NB4 (cell line): ENCODE results near the gene ZBTB7C.

Experiments
- DNase-seq: peaks from one replicate; pipeline ENCODE4 v3.0.0; 2010; ENCODE audit warnings: low read depth
- H3K4me3 ChIP-seq: one replicate; pipeline ENCODE4 v1.5.1; 2011; ENCODE audit warnings: mild to moderate bottlenecking, low read depth, low read length, moderate library complexity
- CTCF ChIP-seq: IDR thresholded peaks from one replicate; pipeline ENCODE4 v1.5.1; 2012; ENCODE audit warnings: low read depth, low read length
- MAX ChIP-seq: IDR thresholded peaks from 2 replicates; pipeline ENCODE4 v1.6.1; 2011; ENCODE audit warnings: low read depth, low read length
- MYC ChIP-seq: IDR thresholded peaks from 2 replicates; pipeline ENCODE4 v1.6.1; 2011; ENCODE audit warnings: low read depth, low read length
- POLR2A ChIP-seq: IDR thresholded peaks from 2 replicates; pipeline ENCODE4 v1.6.1; 2011; ENCODE audit warnings: mild to moderate bottlenecking; ENCODE audit not compliant: insufficient read length; ENCODE audit errors: extremely low read depth

Gene ZBTB7C

GRCh38 chr18:48318436-48318835 lies 90.7 kb downstream of the ZBTB7C start:
- DNase-seq = no peak
- no peak overlapping the region for H3K4me3 ChIP-seq
- TF ChIP-seq MAX = no peak
- no peak for TF ChIP-seq MYC
- no peak for TF ChIP-seq CTCF
- no peak for TF ChIP-seq POLR2A

- DNase-seq = peak; percentile 28
- no peak overlapping the region for H3K4me3 ChIP-seq
- TF ChIP-seq MYC (no peak), CTCF (peak; percentile 9)
Observed at GRCh38 chr18:48317781-48318381, 91.3 kb downstream of the ZBTB7C start.

GRCh38 chr18:48316177-48316576 lies 93.0 kb downstream of the ZBTB7C start:
- no peak for DNase-seq
- TF ChIP-seq MYC (no peak), MAX (no peak), CTCF (no peak), POLR2A (no peak)
- no peak overlapping the region for H3K4me3 ChIP-seq

DNA sequence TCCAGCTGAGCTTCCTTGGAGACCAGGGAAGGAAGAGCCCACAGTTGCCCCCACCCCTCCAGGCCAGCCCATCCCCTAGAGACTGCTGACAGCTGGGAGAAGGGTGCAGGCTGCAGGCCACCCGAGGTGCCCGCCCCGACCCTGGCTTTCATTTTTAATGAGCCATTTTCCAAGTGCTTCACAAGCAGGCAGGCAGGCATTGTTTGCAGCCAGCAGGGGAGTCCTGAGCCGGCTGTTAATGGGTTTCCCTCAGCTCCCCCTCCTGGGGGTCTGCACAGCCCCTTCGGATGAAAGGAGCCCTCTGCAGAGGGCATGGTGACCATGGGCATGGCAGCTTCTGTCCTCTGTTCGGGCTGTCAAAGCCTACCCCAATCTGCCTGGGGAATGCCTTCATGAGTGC lies 94.5 kb downstream of the ZBTB7C start:
- DNase-seq = no peak

DNA sequence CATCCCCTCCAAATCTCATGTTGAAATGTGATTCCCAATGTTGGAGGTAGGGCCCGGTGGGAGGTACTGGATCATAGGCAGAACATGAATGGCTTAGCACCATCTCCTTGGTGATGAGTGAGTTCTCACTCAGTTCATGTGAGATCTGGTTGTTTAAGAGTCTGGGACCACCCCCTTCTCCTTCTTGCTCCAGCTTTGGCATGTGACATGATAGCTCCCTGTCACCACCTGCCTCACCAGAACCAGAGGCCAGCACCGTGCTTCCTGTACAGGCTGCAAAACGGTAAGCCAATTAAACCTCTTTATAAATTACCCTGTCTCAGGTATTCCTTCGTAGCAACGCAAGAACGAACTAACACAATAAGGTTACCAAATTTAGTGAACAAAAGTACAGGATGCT lies 95.4 kb downstream of the ZBTB7C start:
- DNase-seq = no peak
- TF ChIP-seq MAX (no peak), MYC (no peak), POLR2A (no peak), CTCF (no peak)
- H3K4me3 ChIP-seq = no peak overlapping the region

More for the DNA sequence above, 94.5 kb downstream of the ZBTB7C start:
- no peak overlapping the region for H3K4me3 ChIP-seq
- TF ChIP-seq CTCF (no peak), POLR2A (no peak), MAX (no peak), MYC (no peak)

GRCh38 chr18:48312066-48312465 lies 97.1 kb downstream of the ZBTB7C start:
- TF ChIP-seq MYC (no peak), CTCF (no peak), POLR2A (no peak), MAX (no peak)
- H3K4me3 ChIP-seq = no peak overlapping the region
- DNase-seq = no peak
